HG03439 (cell line): ENCODE data around the gene DNAJB8.

Source experiments
- ATAC-seq: cut with Tn5 transposase; IDR thresholded peaks from one replicate; pipeline ENCODE4 v1.9.1; 2021; ENCODE audit warnings: mild to moderate bottlenecking, moderate library complexity; ENCODE audit not compliant: unreplicated experiment

The DNAJB8 gene

DNA sequence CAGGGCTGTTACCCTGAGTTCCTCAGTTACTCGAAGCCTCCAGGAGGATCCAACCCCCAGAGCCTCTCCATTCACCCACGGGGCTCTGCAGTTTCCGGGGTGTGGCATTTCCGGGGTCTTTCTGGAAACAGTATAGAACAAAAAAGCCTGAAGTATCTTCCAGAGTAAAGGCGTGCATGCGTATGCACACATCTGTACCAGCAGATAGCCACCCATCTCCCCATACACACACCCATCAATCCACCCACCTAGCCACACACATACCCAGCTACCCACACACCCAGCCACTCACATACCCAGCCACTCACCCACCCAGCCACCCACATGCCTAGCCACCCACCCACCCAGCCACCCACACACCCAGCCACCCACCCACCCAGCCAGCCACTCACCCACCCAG lies 2.9 kb upstream of the DNAJB8 start:
- no peak for ATAC-seq

DNA sequence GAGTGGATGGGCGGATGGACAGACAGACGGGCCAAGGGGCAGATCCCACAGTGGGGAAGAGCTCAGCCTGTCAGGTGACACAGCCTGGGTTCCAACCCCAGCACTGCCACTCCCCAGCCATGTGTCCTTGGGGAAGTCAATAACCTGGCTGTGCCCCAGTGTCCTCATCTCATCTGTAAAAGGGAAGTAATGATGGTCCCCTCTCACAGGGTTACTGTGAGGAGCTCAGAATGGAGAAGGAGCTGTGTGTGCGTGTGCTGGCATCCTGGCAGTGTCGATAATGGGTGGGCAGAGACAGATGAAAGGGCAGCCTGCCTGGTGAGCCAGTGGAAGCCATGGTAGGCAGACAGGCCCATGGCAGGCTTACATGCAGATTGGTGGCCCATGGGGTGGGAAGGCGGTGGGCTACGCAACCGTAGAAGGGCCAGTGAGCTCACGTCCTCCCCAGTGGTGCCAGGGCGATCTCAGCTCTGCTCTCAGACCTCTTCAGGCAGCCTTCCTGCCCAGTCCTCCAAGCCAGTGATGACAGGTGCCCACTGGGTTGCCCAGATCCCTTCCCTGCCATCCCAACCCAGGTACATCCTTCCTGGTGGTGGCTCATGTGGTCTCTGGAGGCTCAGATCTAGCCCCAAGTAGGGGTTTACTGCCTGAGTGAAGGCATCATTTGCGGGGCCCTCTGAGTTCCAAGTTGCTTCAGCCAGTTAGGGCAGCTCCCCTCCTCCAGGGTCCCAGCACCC lies 2.3 kb upstream of the DNAJB8 start:
- ATAC-seq: no peak

DNA sequence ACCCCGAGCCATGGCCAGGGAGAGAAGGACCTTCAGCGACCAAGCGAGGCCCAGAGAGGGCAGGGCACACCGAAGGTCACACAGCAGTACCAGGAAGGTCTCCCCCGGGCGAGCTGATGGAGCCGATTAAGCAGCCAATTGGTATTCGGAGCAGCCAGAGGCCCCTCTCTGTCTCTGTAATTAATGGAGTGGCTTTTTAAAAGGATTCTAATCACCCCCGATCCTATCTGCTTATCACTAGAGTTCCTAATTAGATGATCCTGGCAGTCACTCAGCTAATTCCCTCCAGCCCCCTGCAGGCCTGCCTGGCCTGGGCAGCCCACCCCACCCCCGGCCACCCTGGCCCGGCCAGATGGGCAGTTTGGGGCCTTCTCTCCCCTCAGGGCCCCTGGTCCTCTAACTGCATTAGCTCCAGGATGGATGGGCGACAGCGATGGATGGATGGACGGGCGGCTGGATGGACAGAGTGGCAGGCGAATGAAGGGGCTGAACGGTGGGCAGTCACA lies 1.6 kb upstream of the DNAJB8 start:
- no peak for ATAC-seq

DNA sequence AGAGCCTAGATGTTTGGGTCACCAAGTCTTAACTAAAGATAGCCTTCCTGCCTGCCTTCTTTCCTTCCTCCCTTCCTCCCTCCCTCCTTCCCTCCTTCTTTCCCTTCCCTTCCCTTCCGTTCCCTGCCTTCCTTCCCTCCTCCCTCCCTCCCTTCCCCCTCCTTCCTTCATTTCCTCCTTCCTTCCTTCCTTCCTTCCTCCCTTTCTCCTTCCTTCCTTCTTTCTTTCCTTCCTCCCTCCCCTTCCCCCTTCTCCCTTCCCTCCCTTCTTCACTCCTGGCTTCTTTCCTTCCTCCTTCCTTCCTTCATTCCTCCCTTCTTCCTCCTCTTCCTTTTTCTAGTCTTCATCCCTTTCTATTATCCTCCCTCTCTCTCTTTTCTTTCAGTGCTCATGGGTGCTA lies 2.0 kb downstream of the DNAJB8 start:
- no peak for ATAC-seq

DNA sequence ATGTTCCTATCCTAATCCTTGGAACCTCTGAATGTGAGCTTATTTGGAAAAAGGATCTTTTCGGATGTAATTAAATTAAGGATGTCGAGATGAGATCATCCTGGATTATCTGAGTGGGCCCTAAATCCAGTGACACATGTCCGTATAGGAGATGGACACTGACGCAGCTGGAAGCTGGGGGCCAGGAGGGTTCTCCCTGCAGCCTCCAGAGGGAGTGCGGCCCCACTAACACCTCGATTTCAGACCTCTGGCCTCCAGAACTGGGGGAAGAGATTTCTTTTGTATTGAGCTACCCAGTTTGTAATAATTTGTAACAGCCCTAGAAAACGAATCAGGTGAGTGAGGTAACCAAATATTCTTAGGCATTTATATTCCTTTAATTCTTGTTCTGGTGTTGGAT lies 2.5 kb downstream of the DNAJB8 start:
- no peak for ATAC-seq

DNA sequence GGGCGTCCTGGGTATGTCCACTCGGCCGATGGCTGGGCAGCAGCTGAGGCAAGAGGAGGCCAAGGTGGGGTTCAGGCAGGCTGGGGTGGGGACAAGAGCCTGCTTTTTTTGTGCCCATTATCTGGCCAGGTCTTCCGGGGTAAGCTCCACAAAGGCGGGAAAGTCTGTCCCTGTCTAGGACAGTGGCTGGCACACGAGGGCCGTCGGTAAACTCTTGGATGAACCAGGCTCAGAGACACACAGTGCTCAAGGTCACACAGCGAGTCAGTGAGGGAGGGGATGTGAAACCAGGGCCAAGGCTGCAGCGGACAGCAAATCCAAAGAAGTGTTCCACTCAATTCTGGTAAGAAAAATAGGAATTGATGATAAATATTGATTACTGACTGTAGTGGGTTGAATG lies 2.9 kb downstream of the DNAJB8 start:
- no peak for ATAC-seq

DNA sequence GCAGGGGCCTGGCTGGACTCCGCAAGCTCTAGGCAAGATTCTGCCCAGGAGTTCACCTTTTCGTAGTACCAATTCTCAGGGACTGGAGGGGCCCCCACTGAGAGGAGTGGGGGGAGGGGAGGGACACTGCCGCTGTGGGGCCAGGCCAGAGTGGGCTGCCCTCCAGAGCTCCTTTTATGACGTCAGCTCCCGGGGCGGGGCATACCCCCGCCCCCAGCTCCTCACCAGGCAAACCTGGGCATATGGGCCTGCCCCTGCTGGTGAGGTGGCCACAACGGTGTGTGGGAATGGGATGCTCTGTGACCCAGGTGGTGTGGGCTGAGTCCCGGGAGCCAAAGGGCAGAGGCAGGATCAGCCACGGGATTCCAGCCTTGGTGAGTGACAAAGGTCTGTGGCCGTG lies 3.3 kb downstream of the DNAJB8 start:
- no peak for ATAC-seq

DNA sequence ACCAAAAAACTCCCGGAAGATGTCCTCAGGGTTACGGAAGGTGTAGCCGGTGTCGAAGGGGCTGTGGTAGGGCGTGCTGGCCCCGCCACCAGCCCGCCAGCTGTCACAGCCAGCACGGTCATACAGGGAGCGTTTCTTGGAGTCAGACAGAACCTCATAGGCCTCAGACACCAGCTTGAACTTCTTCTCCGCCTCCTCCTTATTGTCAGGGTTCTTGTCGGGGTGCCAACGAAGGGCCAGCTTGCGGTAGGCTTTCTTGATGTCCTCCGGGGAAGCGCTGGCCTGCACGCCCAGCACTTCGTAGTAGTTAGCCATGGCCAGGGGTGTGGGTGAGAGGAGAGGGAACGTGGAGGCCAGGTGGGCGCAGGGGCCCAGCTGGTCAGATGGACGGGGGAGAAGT lies 3.8 kb downstream of the DNAJB8 start:
- ATAC-seq: no peak

DNA sequence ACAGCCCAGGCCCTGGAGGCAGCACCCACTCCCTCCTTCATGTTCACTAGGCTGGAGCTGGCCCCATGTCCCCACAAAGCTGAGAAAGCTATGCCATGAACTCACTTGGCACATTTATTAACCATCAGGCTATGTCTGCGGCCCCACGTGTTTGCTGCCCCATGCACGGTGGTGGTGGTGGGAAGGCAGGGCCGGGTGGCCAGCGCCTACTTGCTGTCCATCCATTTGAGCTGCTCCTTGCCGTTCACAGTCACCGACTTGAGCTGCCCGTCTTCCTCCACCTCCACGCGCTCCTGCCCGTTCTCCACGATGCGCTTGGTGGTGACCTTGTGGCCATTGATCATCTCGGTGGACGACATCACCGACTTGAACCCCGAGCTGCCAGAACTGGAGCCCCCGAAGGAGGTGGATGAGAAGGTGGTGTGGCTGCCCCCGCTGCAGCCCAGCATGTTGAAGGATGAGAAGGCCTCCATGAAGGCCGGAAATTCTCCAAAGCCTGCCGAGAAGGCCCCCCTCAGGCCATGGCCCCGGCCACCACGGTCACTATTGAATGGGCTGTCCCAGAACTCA lies 4.3 kb downstream of the DNAJB8 start:
- no peak for ATAC-seq

DNA sequence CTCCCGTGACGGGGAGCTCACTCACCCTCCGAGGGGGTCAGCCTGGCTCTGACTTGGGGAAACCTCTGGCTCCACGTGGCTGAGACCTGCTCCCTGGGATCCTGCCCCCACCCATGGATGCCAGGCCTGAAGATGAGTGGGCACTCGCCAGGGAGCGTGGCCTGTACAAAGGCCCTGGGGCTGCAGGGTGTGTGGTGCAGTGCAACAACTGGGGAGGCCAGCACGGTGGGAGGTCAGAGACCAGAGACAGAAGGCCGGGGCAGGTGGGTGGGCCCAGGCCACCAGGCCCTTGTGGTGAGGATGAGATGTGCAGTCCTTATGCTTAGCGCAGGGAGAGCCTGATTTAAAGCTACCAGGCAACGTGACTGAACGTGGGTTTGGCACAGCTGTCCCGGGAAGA lies 5.0 kb downstream of the DNAJB8 start:
- no peak for ATAC-seq

DNA sequence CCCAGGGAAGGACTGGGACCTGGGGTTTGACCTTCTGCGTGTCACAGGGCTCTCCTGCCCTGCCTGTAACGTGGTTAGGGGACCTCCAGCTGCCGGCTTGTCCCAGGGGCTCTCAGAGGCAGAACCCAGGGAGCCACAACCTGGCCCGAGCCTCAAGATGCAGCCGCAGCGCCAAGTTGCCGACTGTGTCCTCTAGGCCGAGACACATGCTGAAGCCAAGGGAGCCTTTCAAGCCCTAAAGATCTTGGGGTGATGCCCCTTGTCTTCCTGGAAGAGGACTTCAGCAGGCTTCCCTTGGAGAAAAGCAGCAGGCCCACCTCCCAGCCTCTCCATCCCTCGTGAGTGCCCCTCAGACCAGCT lies 7.2 kb downstream of the DNAJB8 start:
- ATAC-seq: no peak

DNA sequence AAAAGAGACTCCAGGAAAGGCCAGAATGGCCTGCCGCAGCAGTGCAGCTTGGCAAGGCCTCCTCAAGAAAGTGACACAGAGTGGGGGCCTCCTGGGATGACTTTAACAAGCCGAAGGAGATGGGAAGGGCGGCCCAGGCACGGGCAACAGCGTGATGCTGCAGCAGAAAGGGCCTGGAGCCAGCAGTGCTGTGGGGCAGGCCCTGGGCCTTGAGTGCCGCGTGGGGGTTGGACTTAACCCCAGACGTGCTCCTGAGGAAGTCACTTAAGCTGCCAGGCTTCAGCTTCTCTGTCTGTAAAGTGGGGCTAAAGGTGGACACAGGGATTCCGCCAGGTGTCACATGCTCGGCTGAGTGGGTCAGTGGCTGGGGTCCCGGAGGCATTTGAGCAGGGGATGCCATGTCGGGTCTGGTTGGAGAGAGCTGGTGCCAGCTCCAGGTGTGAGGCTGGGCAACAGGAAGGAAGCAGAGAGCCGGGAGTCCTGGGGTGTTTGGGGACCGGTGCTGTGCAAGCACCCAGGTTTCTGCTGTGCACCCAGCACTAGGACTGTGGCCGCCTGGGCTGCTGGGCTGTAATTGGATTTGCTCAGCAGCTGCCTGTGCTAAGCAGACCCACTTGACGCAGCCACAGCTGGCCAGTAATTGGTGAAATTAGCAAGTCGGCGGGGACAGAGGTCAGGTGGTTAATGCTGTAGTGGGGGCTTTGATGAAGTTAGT lies 7.8 kb downstream of the DNAJB8 start:
- no peak for ATAC-seq

DNA sequence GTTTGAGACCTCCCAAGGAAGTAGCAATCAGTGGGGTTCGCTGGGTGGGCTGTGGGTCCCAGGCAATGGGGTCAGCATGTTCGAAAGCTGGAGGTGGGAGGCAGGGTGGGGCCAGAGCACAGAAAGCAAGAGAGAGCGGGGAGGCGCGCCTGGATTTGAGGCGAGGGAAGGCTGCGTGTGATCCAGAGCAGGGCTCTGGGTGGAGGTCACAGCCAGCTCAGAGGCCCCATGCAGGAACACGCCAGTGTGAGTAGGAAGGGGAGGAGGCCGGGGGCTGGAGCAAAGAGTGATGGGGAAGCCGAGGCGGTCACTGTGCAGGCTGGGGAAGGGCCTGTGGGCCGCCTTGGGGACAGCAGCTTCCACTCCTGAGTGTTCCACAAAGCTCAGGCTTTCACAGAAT lies 8.8 kb downstream of the DNAJB8 start:
- ATAC-seq: no peak

DNA sequence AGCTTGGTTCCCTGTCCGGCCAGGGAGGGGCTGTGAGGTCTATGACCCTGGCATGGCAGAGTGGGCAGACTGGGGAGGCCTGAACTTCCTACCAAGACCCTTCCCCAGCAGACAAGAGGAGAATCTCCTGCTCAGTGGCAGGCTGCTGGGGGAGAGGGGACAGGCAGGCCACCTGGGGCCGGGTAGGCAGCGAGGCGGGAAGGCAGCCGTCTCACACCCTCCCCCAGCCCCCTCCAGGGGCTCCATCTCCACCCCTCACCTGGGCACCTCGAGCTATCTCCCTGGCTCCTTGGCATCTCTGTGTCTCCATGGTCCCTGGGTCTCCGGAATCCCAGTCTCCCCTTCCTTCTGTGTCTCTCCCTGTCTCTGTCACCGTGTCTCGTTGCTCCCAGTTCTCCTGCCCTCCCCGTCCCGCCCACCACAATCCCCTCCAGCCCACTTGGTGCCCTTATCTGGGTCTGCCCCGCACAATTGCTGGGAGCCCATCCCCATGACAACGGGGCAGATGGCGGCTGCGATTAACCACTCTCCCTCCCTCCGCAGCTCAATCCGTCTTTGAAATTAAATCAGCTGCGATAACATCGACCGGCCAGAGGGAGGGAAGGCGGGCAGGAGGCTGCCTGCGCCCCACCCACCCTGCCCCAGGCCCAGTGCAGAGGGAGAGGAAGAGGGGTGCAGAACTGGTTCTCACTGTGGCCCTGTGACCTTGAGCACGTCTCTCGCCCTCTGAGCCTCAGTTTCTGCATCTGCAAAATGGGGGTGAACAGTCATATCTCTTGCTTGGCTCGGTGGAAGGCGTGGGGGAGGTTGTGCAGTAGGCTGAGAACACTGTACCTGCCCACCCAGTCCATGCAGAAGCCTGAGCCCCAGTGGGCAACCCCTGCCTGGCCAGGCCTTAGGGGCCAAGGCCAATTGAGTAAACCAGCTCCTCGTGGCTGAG lies 9.6 kb downstream of the DNAJB8 start:
- ATAC-seq: no peak

DNA sequence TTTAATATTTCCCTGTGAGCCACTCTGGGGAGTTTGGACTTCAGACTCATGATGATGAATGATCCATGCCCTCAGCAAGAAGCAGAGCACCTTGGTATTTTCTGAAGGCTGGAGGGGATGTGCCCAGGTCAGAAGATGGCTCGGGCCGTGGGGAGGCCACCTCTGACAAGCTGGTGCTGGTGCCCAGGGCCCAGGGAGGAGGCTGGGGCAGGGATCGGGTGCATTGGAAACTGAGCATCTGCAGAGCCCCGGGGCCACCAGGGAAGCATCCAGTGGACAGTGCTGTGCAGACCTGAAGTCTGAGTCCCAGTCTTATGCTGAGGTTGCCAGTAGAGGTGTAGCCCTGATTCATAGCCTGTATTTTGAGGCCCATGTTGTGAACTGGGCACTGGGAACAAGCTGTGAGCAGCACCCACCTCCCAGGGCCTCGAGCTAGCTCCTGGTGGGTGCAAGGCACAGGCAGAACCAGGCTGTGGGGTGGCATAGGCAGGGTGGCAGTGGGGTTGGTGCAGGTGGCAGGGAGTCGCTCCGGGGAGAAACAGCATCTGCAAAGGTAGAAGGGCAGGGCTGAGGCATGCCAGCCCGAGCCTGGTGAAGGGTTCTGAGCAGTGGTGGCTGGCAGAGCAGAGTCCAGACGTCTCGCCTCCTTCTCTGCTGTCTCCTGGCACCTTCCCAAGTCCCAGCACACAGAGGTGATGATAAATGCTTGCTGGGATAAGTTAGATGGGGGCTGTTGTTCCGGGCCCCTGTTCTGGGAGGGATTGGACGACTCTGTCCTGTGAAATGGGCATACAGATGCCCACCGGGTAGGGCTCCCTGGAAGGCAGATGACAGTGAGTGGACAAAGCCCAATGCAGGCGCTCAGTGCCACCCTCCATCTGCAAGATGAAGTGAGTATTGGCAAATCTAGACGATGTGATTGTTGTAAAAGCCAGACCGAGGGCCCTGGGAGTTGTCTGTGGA lies 10.6 kb downstream of the DNAJB8 start:
- no peak for ATAC-seq

DNA sequence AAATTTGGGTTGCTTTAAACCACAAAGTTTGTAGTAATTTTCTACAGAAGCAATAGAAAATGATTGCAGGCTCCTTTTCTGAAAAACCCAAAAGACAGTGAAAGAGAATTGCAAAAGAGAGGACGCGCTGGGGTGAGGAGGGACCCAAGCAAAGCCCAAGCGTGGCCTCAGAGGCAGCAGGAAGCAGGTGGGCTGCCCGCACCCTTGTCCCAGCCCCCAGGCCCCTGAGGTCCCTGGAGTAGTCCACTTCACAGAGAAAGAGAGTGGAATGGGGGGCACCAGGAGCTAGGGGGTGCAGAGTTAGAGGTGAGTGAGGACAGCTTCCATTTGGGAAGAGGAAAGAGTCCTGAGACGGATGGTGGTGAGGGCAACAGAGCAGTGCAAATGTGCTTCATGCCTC lies 11.6 kb downstream of the DNAJB8 start:
- ATAC-seq: no peak

DNA sequence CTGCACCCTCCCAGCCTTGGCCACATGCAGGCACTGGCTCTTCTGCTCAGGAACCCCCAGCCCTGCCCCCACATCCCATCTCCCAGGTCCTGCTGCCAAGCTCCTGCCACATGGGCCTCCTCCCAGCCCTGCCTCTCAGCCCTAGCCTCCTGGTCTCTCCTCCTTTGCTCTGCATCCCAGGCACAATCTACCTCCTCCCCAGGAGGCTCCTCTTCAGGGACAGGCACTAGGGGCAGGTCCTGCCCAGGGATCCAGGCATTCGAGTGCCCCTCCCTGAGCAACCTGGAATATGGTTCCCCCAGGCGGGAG lies 12.4 kb downstream of the DNAJB8 start:
- ATAC-seq: no peak

DNA sequence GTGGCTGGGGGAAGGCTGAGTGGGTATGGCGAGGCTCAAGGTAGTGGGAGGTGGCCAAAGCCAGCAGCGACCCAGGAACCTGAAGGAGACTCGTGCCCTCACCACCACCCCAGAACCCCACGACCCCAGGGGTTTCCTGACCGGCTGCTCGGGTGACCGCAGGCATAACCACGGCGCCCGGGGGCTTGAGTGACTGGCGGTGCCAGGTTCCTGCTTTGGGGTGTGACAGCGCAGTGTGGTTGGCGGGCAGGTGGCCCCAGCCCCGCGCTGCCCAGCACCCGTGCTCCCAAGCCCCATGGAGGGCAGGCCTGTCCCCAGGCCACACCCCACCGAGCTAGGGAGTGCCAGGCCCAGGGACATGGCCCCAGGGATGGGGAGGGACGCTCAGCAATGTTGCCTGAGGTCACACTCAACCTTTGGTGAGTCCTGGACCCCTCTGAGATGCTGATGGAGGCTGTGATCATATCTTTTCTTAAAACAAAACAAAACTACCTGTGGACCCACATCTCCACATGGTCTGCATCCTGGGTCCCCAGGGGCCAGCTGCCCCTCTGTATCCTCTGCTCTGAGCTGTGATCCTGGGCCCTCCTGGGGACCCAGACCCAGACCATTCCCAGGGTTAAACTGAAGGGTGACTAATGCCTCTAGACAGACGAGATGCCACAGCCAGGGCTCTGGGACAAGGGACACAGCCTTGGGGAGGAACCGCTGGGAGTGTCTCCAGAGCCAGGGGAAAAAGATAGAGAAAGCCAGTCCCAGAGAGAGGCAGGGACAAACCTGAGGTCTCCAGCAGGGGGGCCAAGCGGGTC lies 13.0 kb downstream of the DNAJB8 start:
- no peak for ATAC-seq

DNA sequence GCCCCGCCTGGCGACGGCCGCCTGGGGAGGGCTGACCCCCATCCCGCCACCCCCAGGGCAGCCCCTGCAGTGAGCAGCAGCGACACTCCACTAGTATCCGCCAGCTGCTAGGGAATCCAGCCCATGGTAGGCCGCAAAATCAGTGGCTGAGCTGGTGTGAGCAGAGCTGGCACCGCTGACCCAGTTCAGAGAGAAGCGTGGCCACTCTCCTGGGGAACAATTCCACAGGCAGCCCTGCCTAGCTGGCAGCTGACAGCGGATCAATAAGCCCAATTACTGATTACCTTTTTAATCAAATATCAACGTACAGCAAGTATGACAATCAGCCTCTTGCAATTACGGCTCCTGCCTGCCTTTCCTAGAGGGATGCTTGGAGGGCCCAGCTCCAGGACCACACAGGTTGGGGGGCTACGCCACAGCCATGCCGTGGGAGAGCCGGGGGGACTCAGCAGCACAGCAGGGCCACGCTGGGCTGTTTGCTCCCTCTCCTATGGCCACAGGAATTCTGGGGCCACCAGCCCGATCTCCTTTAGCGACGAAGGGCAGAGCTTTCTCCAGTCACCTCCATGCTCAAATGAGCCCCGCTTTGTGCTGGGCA lies 13.9 kb downstream of the DNAJB8 start:
- no peak for ATAC-seq
